PFSK-1 (cell line): Measurements from ENCODE around the gene MYO16.

Experiments
- FOXP2 ChIP-seq: optimal IDR thresholded peaks from 2 replicates; pipeline ENCODE3; 2011; ENCODE audit warnings: borderline replicate concordance, control low read depth, inconsistent platforms; ENCODE audit not compliant: insufficient read depth; ENCODE audit errors: extremely low read length, extremely low read depth
- SIN3A ChIP-seq: IDR thresholded peaks from 2 replicates; pipeline ENCODE4 v1.6.1; 2012; ENCODE audit warnings: mild to moderate bottlenecking, low read length, moderate library complexity, borderline replicate concordance; ENCODE audit not compliant: insufficient read depth
- TAF1 ChIP-seq: IDR thresholded peaks from 2 replicates; pipeline ENCODE4 v1.6.1; 2012; ENCODE audit warnings: low read length, control low read depth, borderline replicate concordance; ENCODE audit not compliant: insufficient read depth

- TF ChIP-seq SIN3A (no peak), FOXP2 (no peak), TAF1 (no peak)
Measured at GRCh38 chr13:109199280-109199679, 569.9 kb downstream of the MYO16 start.
